Stimulated activated naive CD8-positive, alpha-beta T cell treated with anti-CD3 and anti-CD28 coated beads, Interleukin-15, Interleukin-2, amounts not matched to agents 100 ng/mL and 50 ng/mL, for 24 hours (primary cell): Measurements from ENCODE around the gene TRPM1.

ENCODE experiments used
- H3K27ac Mint-ChIP-seq: one replicate; pipeline ENCODE4 v1.8.0; 2021; ENCODE audit warnings: mild to moderate bottlenecking, mixed read lengths
- H3K27me3 Mint-ChIP-seq: one replicate; pipeline ENCODE4 v1.8.0; 2021; ENCODE audit warnings: mixed read lengths
- H3K36me3 Mint-ChIP-seq: one replicate; pipeline ENCODE4 v1.8.0; 2021; ENCODE audit warnings: low read depth, mixed read lengths
- H3K4me1 Mint-ChIP-seq: one replicate; pipeline ENCODE4 v1.8.0; 2021; ENCODE audit warnings: low read depth, mixed read lengths
- H3K4me3 Mint-ChIP-seq: one replicate; pipeline ENCODE4 v1.8.0; 2021; ENCODE audit warnings: mild to moderate bottlenecking, mixed read lengths
- H3K9me3 Mint-ChIP-seq: one replicate; pipeline ENCODE4 v1.8.0; 2021; ENCODE audit warnings: mixed read lengths

Gene TRPM1

DNA sequence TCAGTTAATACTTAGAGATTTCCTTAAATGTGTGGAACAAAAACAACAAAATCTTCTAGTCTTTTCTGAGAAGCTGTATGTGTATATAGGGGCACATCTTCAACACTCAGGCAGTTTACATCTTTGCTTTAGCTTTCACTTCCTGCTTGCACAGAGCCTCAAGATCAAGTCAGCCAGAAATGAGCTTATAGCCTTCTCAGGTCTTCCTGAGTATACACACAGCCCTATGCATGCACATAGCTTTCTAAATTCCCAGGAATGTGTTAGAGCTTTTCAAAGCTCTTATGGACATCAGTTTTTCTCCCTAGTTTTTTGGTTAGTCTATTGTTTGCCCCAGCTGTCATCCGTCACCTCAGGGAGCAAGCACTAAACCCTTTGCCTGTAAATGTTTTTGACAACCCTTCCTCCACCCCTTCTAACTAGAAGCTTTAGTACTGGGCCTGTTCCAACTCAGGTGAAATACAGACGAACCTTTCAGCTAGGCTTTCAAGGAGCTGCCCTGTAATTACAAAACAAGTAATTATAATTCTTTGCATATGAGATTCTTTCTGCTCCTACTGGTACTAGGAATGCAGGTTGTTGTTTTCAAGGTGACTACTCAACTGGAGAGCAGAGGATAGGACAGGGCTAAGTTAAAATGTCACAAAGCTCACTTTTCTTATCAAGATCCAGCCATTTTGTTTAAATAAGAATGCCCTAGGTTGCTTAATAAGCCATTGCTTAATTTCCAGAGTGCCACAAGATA is 87.5 kb downstream of the TRPM1 start:
- Mint-ChIP-seq H3K4me1 (peaks cover 27% of the 10 kb centered on the region), H3K9me3 (peaks cover 10% of the 10 kb centered on the region), H3K27ac (peak overlapping the region; percentile 18), H3K27me3 (no peaks in the 10 kb centered on the region), H3K36me3 (peaks cover 7% of the 10 kb centered on the region), H3K4me3 (no peak overlapping the region)

DNA sequence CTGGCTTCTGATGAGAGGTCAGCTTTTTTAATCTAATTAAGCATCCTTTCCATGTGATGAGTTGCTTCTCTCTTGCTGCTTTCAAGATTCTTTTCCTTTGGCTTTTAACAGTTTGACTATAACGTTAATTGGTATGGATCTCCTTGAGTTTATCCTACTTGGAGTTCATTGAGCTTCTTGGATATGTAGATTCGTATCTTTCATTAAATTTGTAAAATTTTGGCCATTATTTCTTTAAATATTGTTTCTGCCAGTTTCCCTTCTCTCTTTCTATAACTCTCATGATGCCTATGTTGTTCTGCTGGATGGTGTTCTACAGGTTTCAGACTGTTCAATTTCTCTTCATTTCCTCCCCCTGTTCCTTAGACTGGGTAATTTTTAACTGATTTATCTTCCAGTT is 89.1 kb downstream of the TRPM1 start:
- H3K27me3 Mint-ChIP-seq, result no peaks in the 10 kb centered on the region
- H3K27ac Mint-ChIP-seq, result no peak overlapping the region
- H3K4me3 Mint-ChIP-seq, result no peak overlapping the region
- peaks cover 33% of the 10 kb centered on the region for H3K4me1 Mint-ChIP-seq
- peaks cover 7% of the 10 kb centered on the region for H3K36me3 Mint-ChIP-seq
- H3K9me3 Mint-ChIP-seq, result peaks cover 10% of the 10 kb centered on the region

DNA sequence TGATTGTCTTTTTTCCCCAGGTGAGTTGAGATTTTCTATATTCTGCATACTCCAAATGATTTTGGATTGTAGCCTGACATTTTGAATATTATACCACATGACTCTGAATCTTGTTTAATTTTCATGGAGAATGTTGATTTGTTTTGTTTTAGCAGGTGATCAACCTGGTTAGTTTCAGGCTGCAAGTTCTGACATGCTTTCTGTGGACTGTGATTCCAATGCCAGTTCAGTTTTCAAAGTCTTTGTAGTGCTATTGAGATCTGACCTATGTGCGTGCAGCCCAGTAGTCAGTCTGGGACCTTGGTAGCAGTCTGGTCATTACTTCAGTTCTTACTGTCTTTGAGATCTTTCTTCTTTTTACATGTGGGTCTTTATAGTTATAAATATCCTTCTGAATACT is 91.5 kb downstream of the TRPM1 start:
- Mint-ChIP-seq H3K27me3 (no peaks in the 10 kb centered on the region), H3K4me3 (no peak overlapping the region), H3K9me3 (peaks cover 10% of the 10 kb centered on the region), H3K27ac (no peak overlapping the region), H3K36me3 (peaks cover 7% of the 10 kb centered on the region), H3K4me1 (peaks cover 36% of the 10 kb centered on the region)

DNA sequence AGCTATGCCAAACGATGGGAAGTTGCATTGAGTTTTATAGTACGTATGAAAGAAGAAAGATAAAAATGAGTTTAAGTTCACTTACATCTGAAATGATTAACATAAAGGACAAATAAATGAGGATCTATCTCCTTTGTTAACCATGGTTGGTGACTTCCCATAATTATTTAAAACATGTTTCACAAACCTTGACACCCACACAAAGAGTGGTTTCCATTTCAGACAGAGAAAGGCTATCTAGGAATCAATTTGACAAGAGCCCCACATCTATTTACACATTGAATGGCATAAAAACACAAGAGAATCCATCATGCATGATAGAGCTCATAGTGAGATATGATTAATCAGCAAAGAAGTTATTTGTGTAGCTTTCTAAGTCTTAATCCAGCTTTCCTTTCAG is 95.9 kb downstream of the TRPM1 start:
- Mint-ChIP-seq H3K4me3 (no peak overlapping the region), H3K9me3 (no peaks in the 10 kb centered on the region), H3K36me3 (no peaks in the 10 kb centered on the region), H3K4me1 (peaks cover 37% of the 10 kb centered on the region), H3K27me3 (no peaks in the 10 kb centered on the region), H3K27ac (no peak overlapping the region)

- Mint-ChIP-seq H3K4me3 (peak overlapping the region; percentile 6), H3K9me3 (no peaks in the 10 kb centered on the region), H3K36me3 (no peaks in the 10 kb centered on the region), H3K27me3 (no peaks in the 10 kb centered on the region), H3K27ac (peak overlapping the region; percentile 5), H3K4me1 (peaks cover 34% of the 10 kb centered on the region)
Observed at GRCh38 chr15:31004220-31004733, 97.2 kb downstream of the TRPM1 start.

- H3K9me3 Mint-ChIP-seq, result no peaks in the 10 kb centered on the region
- no peak overlapping the region for H3K4me3 Mint-ChIP-seq
- no peak overlapping the region for H3K27ac Mint-ChIP-seq
- H3K36me3 Mint-ChIP-seq, result no peaks in the 10 kb centered on the region
- peaks cover 26% of the 10 kb centered on the region for H3K4me1 Mint-ChIP-seq
- no peaks in the 10 kb centered on the region for H3K27me3 Mint-ChIP-seq
Observed at GRCh38 chr15:31001702-31002101, 99.8 kb downstream of the TRPM1 start.

DNA sequence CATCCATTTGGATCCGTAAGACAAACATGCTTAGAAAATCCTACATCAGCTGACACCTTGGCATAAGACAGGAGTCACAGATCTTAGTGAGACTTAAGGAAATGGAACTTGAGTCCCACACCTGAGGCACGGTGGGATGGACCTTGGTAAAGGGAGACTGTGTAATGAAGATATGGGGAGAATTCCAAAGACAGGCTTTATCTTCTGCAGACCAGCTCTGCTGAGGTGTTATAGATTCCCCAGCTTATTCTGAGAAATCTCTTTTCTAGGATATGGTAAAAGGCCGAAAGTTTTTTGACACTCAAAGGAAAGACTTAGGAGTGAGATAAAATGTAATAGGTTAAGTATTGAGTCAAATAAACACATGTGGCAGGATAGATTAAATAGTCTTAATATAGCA is 101.8 kb downstream of the TRPM1 start:
- Mint-ChIP-seq H3K27me3 (no peaks in the 10 kb centered on the region), H3K9me3 (no peaks in the 10 kb centered on the region), H3K4me3 (no peak overlapping the region), H3K27ac (no peak overlapping the region), H3K36me3 (no peaks in the 10 kb centered on the region), H3K4me1 (peaks cover 16% of the 10 kb centered on the region)

DNA sequence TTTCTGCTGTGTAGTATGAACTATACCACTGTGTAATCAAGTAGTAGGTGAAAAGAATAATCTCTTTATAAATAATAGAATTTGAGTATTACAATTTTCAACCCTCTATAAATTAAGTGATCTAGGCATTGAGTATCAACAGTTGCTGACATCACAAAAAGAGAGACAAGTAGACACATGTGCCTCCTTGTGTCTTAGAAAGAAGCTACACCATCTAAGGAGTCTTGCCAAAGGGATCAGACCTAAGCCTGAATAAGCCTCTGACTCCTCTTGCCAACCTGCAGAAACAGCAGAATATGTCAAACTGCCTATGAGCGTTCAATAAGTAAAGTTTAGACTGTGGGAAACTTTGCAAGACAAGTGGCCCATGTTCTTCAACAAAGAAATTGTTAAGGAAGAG is 104.3 kb downstream of the TRPM1 start:
- H3K9me3 Mint-ChIP-seq, result no peaks in the 10 kb centered on the region
- H3K27ac Mint-ChIP-seq, result no peak overlapping the region
- no peaks in the 10 kb centered on the region for H3K27me3 Mint-ChIP-seq
- no peaks in the 10 kb centered on the region for H3K36me3 Mint-ChIP-seq
- H3K4me3 Mint-ChIP-seq, result no peak overlapping the region
- H3K4me1 Mint-ChIP-seq, result peaks cover 3% of the 10 kb centered on the region

- peaks cover 26% of the 10 kb centered on the region for H3K4me1 Mint-ChIP-seq
- H3K36me3 Mint-ChIP-seq, result peaks cover 5% of the 10 kb centered on the region
- no peaks in the 10 kb centered on the region for H3K9me3 Mint-ChIP-seq
- peak overlapping the region; percentile 75 for H3K27ac Mint-ChIP-seq
- H3K4me3 Mint-ChIP-seq, result peak overlapping the region; percentile 87
- H3K27me3 Mint-ChIP-seq, result no peaks in the 10 kb centered on the region
Observed at GRCh38 chr15:30992249-30992864, 109.2 kb downstream of the TRPM1 start.

DNA sequence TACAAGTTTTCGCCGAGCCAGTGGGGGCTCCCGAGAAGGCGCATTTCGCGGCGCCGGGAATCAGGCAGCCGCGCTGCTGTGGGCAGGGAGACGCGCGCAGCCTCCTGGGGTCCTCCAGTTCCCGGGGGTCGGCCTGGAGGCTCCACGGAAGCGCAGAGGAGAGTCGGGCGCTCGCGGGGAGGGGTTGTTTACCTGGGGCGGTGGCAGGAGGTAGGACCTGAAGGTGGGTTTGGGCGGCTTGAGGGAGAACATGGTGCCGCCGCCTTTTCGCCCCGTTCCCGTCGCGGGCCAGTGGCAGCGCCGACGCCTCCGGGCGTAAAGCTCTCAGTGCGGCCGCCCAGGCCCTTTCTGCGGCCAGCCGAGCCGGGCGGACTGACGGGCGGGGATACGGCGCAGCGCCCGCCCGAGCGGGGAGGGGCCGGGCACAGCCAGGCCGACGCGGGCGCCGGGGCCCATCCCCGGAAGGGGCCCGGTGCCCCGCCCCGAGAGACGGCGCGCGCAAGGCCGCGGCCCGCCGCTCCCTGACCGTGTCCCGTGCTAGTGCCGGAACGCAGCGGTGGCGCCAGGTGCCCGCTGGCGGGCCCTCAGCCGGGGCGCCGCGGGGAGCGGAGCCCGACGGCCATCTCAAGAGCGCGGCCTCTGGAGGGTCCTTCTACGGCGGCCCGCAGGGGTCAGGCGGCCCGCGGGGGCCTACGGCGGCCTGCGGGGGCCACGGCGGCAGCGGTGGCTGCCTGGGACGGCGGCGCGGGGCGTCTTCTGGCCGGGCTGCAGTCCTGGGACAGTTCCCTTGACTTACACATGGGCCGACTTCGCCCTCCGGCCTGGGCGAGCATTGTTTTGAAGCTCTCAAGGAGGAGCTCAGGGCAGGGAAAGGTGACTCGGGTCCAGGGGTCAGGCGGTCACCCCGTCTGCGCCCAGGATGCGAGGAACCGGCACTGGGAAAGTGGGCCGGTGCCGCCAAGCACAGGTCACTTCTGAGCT is 110.0 kb downstream of the TRPM1 start, which contains the start of gene MTMR10:
Gene MTMR10, minus strand, starts transcription at position 374 of the 981 bp plus-strand sequence. Its CDS starts 122 bp downstream, at position 252.
- no peaks in the 10 kb centered on the region for H3K27me3 Mint-ChIP-seq
- H3K4me3 Mint-ChIP-seq, result peak within 1 kb of the TSS; percentile 93
- peak within 1 kb of the TSS; percentile 79 for H3K27ac Mint-ChIP-seq
- H3K36me3 Mint-ChIP-seq, result peaks cover 9% of the 10 kb centered on the region
- no peaks in the 10 kb centered on the region for H3K9me3 Mint-ChIP-seq
- peaks cover 32% of the 10 kb centered on the region for H3K4me1 Mint-ChIP-seq

- peaks cover 15% of the 10 kb centered on the region for H3K36me3 Mint-ChIP-seq
- no peaks in the 10 kb centered on the region for H3K27me3 Mint-ChIP-seq
- H3K27ac Mint-ChIP-seq, result peak overlapping the region; percentile 79
Observed at GRCh38 chr15:30990446-30991254, 110.9 kb downstream of the TRPM1 start.

DNA sequence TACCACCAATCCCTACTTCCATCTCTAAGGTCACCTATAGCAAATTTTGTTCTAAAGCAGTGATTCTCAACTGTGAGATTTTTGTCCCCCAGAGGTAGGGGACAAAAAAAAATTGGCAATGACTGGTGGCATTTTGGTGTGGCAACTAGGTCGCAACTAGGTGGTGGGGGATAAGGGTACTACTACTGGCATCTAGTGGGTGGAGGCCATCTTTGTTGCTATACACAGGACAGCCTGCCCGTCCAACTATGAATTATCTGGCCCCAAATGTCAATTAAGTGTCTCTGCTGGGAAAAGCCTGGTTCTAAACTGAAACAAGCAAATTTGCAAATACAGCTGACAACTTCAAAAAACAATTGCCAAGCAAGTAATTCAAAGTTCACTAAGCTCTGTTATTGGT is 111.5 kb downstream of the TRPM1 start:
- Mint-ChIP-seq H3K4me1 (peaks cover 41% of the 10 kb centered on the region), H3K36me3 (peaks cover 16% of the 10 kb centered on the region), H3K9me3 (no peaks in the 10 kb centered on the region), H3K4me3 (peak overlapping the region; percentile 93), H3K27me3 (no peaks in the 10 kb centered on the region), H3K27ac (no peak overlapping the region)

More at GRCh38 chr15:30990446-30991254, 110.9 kb downstream of the TRPM1 start:
- H3K4me3 Mint-ChIP-seq, result peak overlapping the region; percentile 93
- H3K9me3 Mint-ChIP-seq, result no peaks in the 10 kb centered on the region
- peaks cover 35% of the 10 kb centered on the region for H3K4me1 Mint-ChIP-seq

DNA sequence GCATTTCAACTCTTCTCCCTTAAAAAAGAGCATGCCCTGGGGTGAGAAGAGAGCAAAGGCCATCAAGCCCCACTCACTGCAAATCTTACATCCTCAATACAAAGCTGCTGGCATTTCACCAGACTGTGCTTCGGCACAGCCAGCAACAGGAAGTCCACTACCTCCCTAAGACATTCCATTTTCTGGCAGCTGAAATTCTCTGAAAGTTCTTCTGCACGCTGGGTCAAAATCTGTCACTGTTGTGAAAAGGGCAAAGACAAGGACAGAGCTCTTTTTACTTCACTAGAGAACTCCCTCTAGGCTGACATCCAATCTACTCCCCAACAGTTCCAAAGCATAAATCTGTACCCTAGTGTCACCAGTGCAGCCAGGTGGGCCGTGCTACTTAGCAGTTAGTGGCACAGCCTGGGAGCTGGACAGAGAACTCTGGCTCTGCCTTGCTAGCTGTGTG is 116.4 kb downstream of the TRPM1 start:
- H3K4me1 Mint-ChIP-seq, result peaks cover 64% of the 10 kb centered on the region
- peak overlapping the region; percentile 13 for H3K27ac Mint-ChIP-seq
- no peaks in the 10 kb centered on the region for H3K27me3 Mint-ChIP-seq
- H3K36me3 Mint-ChIP-seq, result peaks cover 29% of the 10 kb centered on the region
- H3K4me3 Mint-ChIP-seq, result no peak overlapping the region
- H3K9me3 Mint-ChIP-seq, result no peaks in the 10 kb centered on the region

DNA sequence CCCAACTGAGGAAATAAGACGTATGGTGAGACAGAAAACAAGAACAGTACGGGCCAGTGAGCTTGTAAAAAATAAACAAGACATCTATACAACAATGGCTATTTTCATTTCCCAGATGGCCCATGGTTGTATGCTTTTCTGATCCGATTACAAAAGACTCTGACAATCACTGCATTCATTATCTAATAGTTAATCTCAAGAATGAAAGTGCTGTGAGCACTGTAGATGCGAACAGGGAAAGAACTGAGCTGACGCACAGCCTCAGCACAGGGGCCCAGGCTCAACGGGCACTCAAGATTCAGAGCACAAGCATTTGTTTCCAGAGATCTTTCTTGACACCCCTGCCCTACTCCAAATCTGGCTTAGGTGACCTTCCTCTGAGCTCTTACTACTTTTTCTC is 117.0 kb downstream of the TRPM1 start:
- H3K27ac Mint-ChIP-seq, result no peak overlapping the region
- H3K4me3 Mint-ChIP-seq, result no peak overlapping the region
- H3K27me3 Mint-ChIP-seq, result no peaks in the 10 kb centered on the region
- H3K36me3 Mint-ChIP-seq, result peaks cover 35% of the 10 kb centered on the region
- H3K9me3 Mint-ChIP-seq, result no peaks in the 10 kb centered on the region
- peaks cover 65% of the 10 kb centered on the region for H3K4me1 Mint-ChIP-seq
